KMS-11 (cell line): ENCODE results near the gene SCAF8.
A peak's percentile ranks its signal among the peaks of the same experiment; 100 is the strongest.

Source experiments
- H2AFZ ChIP-seq: fragments of 200-600 bp; sonication (generic); 2 replicates; pipeline ENCODE4 v1.6.1; 2016; ENCODE audit warnings: antibody characterized with exemption, mixed run types, low read depth
- H3K27ac ChIP-seq: fragments of 200-600 bp; sonication (generic); 2 replicates; pipeline ENCODE4 v1.6.1; 2016; ENCODE audit warnings: mild to moderate bottlenecking, mixed run types
- H3K27me3 ChIP-seq: fragments of 200-600 bp; sonication (generic); 2 replicates; pipeline ENCODE4 v1.6.1; 2017; ENCODE audit warnings: mild to moderate bottlenecking, low read depth, mixed run types, moderate library complexity; ENCODE audit not compliant: insufficient read depth
- H3K36me3 ChIP-seq: fragments of 200-600 bp; sonication (generic); 2 replicates; pipeline ENCODE4 v1.6.1; 2017; ENCODE audit warnings: mild to moderate bottlenecking, mixed run types; ENCODE audit not compliant: insufficient read depth
- H3K4me1 ChIP-seq: fragments of 200-600 bp; sonication (generic); 2 replicates; pipeline ENCODE4 v1.6.1; 2016; ENCODE audit warnings: mild to moderate bottlenecking, low read depth, mixed run types; ENCODE audit not compliant: poor library complexity, severe bottlenecking
- H3K4me2 ChIP-seq: fragments of 200-600 bp; sonication (generic); 2 replicates; pipeline ENCODE4 v1.7.0; 2016; ENCODE audit warnings: mild to moderate bottlenecking, mixed run types
- H3K4me3 ChIP-seq: fragments of 200-600 bp; sonication (generic); IDR thresholded peaks from 2 replicates; pipeline ENCODE4 v1.6.1; 2017; ENCODE audit warnings: low read depth, low read length, mixed read lengths; ENCODE audit not compliant: insufficient read depth
- H3K79me2 ChIP-seq: fragments of 200-600 bp; sonication (generic); 2 replicates; pipeline ENCODE4 v1.6.1; 2016; ENCODE audit warnings: low read depth, mixed run types; ENCODE audit not compliant: insufficient read depth
- H3K9ac ChIP-seq: fragments of 200-600 bp; sonication (generic); 2 replicates; pipeline ENCODE4 v1.6.1; 2016; ENCODE audit warnings: mild to moderate bottlenecking, mixed run types
- H4K20me1 ChIP-seq: fragments of 200-600 bp; sonication (generic); 2 replicates; pipeline ENCODE4 v1.6.1; 2016; ENCODE audit warnings: mild to moderate bottlenecking, mixed run types; ENCODE audit not compliant: insufficient read depth
- CTCF ChIP-seq: fragments of 200-600 bp; sonication (generic); conservative IDR thresholded peaks from 2 replicates; pipeline ENCODE4 v1.6.1; 2017; ENCODE audit warnings: low read depth, mild to moderate bottlenecking, antibody characterized with exemption, low read length, moderate library complexity, mixed read lengths

SCAF8 gene

GRCh38 chr6:154868143-154868594 is 135.0 kb downstream of the SCAF8 start:
- Histone ChIP-seq H3K27me3 (no peaks in the 10 kb centered on the region), H3K36me3 (no peaks in the 10 kb centered on the region), H3K4me3 (no peak overlapping the region), H3K9ac (no peak overlapping the region), H2AFZ (no peak overlapping the region), H3K4me2 (no peak overlapping the region), H3K79me2 (no peaks in the 10 kb centered on the region), H3K27ac (no peak overlapping the region), H3K4me1 (no peaks in the 10 kb centered on the region), H4K20me1 (no peaks in the 10 kb centered on the region)
- peak; percentile 82 for TF ChIP-seq CTCF

GRCh38 chr6:154872542-154873114 is 139.4 kb downstream of the SCAF8 start:
- Histone ChIP-seq H3K9ac (no peak overlapping the region), H3K79me2 (no peaks in the 10 kb centered on the region), H3K36me3 (no peaks in the 10 kb centered on the region), H2AFZ (no peak overlapping the region), H3K4me2 (no peak overlapping the region), H4K20me1 (no peaks in the 10 kb centered on the region), H3K27ac (no peak overlapping the region), H3K4me1 (no peaks in the 10 kb centered on the region), H3K4me3 (no peak overlapping the region), H3K27me3 (no peaks in the 10 kb centered on the region)
- TF ChIP-seq CTCF, result no peak

DNA sequence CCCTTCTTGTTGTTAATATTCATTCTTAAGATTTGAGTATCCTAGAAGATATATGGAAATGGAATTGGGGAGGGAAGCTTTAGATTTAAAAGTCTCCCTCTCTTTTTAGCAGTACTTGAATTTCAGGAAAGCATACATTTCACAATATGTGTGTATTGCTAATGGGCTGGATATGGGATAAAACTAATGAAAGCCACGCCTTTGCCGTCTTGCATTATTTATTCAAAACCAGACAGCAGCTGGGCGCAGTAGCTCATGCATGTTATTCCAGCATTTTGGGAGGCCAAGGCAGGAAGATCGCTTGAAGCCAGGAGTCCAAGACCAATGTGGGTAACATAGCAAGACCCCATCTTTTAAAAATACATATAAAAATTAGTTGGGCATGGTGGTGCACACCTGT is 140.3 kb downstream of the SCAF8 start:
- Histone ChIP-seq H2AFZ (no peak overlapping the region), H3K4me2 (no peak overlapping the region), H3K4me3 (no peak overlapping the region), H3K27me3 (no peaks in the 10 kb centered on the region), H3K27ac (no peak overlapping the region), H3K9ac (no peak overlapping the region), H3K4me1 (no peaks in the 10 kb centered on the region), H4K20me1 (no peaks in the 10 kb centered on the region), H3K79me2 (no peaks in the 10 kb centered on the region), H3K36me3 (no peaks in the 10 kb centered on the region)
- TF ChIP-seq CTCF, result no peak

- Histone ChIP-seq H3K9ac (no peak overlapping the region), H2AFZ (no peak overlapping the region), H3K4me1 (no peaks in the 10 kb centered on the region), H3K27me3 (no peaks in the 10 kb centered on the region), H3K36me3 (no peaks in the 10 kb centered on the region), H3K79me2 (no peaks in the 10 kb centered on the region), H4K20me1 (no peaks in the 10 kb centered on the region), H3K27ac (no peak overlapping the region), H3K4me2 (no peak overlapping the region), H3K4me3 (no peak overlapping the region)
- TF ChIP-seq CTCF, result no peak
Observed at GRCh38 chr6:154874773-154875592, 141.8 kb downstream of the SCAF8 start.
